ENCODE results near the gene FBP1. TPM values are rescaled to one million over a fixed set of nuclear protein-coding genes. Genes with fewer than 3 reads are reported as not detected.

FBP1 gene
- total RNA-seq, 2 donors from 2014 or later = 4.2 to 4.7 TPM

DNA sequence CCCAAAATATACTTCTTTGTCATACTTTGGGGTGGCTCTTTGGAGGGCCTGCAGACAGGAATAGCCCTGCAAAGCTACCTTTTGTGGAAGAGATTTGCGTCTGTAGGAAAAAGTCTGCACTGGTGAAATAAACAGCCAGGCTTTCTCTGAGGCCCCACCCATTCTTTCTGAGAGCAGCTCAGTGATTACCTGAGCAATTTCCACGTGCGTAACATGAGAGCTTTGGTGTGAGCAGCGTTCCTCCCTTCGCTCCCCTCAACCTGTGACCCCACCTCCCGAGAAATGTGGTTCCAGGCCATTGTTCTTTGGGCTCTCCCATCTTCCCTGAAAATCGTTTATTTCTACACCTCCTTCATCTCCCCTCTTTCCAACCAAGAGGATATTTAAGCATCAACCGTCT is 23.8 kb upstream of the FBP1 start:
- intact Hi-C loops (cut with DNase I) = no loop called here
- DNase-seq (ENCODE audit: low spot score) = no peak

GRCh38 chr9:94657021-94657725 is 17.9 kb upstream of the FBP1 start:
- DNase-seq (ENCODE audit: low spot score) = no peak
- intact Hi-C loops (cut with DNase I) = no loop called here

DNA sequence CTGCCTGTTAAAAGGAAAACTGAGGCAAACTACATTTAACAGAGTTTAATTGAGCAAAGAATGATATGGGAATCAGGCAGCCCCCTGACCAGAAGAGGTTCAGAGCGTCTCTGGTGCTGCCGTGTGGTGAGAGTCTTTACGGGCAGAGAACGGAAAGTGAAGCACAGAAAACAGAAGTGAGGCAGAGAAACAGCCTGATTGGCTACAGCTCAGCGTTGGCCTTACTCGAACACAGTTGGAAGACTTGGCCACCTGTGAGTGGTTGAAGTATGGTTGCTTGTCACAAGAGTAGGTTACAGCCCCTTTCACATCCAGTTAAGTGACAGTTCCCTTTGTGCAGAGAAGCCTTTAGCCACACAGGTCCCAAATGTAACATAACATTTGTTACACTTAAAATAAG is 16.9 kb upstream of the FBP1 start:
- DNase-seq (ENCODE audit: low spot score) = no peak
- intact Hi-C loops (cut with DNase I) = no loop called here

- intact Hi-C loops (cut with DNase I) = no loop called here
- DNase-seq (ENCODE audit: low spot score) = no peak
Observed at GRCh38 chr9:94655739-94656138, 16.4 kb upstream of the FBP1 start.

DNA sequence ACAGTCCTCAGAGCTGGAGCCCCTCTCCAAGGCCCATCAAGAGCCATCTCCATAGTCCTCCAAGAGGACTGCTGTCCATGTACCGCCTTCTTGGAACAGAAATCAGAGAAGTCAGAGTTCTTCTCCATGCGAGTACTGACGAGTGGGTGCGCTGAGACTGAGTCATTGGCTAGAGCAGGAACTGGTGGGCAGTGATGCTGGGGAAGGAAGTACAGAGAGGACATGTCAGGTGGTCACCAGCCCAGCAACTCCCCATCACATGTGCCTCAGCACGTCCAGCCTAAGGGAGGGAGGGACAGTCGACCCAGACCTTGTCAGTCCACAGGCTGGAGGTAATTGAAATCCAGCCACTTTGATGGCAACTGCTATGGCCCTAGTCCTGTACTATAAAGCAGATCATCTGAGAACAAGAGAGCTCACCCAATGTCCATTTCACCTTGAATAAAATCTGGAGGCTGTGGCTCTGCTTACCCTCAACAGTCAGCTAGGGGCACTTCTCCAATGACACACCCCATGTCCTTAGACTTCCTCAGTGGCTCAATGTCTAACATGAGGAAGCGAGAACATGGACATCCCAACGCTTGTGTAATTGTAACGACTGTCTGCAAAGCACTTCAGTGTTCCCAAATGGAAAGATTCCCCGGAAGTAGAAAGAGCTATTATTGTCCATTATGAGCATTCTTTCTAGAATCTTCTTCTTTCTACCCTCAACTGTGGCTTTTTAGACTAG is 15.0 kb upstream of the FBP1 start:
- intact Hi-C loops (cut with DNase I) = no loop called here
- no peak for DNase-seq (ENCODE audit: low spot score)

DNA sequence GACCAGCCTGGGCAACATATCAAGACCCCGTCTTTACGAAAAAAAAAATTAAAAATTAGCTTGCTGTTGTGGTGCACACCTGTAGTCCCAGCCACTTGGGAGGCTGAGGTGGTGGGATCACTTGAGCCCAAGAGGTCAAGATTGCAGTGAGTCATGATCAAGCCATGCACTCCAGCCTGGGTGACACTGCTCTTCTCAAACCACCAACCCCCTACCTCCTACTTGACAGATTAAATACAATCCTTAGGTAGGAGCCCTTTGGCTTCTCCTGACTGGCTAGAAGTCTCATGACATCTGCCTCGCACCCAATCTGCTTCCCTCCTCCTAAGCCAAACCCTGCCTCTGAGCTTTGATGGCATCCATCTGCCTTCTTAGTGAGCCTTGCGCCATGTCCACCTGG is 11.6 kb upstream of the FBP1 start:
- intact Hi-C loops (cut with DNase I) = no loop called here

GRCh38 chr9:94649100-94649819 is 9.9 kb upstream of the FBP1 start:
- DNase-seq (ENCODE audit: low spot score) = no peak
- intact Hi-C loops (cut with DNase I) = no loop called here

More for the DNA sequence above, 11.6 kb upstream of the FBP1 start:
- DNase-seq (ENCODE audit: low spot score) = no peak

- DNase-seq (ENCODE audit: low spot score) = no peak
Observed at GRCh38 chr9:94648185-94648584, 8.9 kb upstream of the FBP1 start.

DNA sequence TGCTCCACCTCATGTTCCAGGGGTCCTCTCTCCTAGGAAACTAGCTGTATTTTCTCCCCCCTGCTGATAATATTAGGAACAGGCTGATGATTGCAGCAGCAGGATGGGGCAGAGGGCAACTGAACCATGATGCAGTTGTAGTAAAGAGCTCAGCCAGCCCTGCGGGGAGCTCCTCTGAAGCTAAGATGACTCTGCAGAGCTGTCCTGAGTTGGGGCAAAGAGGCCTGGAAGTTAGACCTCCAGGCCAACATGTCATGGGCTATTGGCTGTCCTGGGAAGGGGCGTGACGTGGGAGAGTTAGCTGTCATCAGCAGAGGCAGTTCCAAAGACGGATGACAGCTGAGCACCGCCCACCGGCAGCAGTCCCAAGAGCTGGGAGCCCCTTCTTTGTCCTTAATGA is 6.6 kb upstream of the FBP1 start:
- intact Hi-C loops (cut with DNase I) = no loop called here
- DNase-seq (ENCODE audit: low spot score) = no peak

More at GRCh38 chr9:94648185-94648584, 8.9 kb upstream of the FBP1 start:
- intact Hi-C loops (cut with DNase I) = no loop called here

DNA sequence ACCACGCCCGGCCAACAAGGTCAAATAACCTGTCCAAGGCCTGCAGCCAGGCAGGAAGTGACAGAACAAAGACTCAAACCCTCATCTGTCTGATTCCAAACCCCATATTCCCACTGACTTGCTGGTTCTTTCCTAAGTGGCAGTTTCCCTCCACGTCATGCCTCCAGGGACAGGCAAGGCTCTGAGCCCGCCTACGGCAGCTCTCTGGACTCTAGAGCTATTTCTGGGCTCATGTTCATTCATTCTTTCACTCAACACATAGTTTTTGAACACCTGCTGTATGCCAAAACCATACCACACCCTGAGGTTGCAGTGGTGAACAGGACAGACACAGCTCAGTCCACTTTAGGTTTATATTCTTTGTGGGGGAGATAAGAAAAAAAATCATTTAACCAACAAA is 5.2 kb upstream of the FBP1 start:
- intact Hi-C loops (cut with DNase I) = no loop called here
- no peak for DNase-seq (ENCODE audit: low spot score)

DNA sequence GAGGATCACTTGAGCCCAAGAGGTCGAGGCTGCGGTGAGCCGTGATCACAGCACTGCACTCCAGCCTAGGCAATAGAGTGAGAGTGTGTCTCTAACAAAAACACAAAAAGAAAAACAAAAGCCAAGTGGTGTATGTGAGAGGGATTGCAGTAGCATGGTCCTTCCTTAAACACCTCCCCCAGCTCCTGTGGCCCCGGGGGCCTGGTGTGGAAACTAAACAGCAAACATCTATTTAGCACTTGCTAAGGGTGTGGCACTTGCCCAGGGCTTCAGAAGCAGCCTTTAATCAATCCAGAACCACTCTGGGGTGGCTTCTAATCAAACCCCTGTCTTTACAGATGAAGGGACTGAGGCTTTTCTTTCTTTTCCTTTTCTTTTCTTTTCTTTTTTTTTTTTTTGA is 4.4 kb upstream of the FBP1 start:
- DNase-seq (ENCODE audit: low spot score) = no peak
- intact Hi-C loops (cut with DNase I) = no loop called here

DNA sequence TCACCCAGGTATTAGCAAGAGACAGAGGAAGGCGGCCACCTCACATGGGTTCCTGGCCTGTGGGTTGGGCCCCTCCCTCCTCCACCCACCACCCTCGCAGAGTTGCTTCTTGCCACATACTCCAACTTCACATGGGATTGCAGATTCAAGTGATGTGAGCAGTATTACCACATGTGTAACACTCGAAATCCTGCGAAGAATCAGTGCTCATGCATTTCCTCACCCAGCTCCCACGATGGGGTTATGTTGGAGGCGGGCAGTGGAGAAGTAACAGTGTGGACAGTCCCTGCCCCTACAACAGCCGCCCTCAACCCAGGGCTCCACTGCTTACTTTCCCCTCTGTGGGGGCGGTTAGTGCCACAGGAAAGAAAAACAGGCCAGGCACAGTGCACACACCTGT is 3.9 kb upstream of the FBP1 start:
- DNase-seq (ENCODE audit: low spot score) = no peak
- intact Hi-C loops (cut with DNase I) = no loop called here

GRCh38 chr9:94642501-94642900 is 3.2 kb upstream of the FBP1 start:
- intact Hi-C loops (cut with DNase I) = no loop called here
- no peak for DNase-seq (ENCODE audit: low spot score)

DNA sequence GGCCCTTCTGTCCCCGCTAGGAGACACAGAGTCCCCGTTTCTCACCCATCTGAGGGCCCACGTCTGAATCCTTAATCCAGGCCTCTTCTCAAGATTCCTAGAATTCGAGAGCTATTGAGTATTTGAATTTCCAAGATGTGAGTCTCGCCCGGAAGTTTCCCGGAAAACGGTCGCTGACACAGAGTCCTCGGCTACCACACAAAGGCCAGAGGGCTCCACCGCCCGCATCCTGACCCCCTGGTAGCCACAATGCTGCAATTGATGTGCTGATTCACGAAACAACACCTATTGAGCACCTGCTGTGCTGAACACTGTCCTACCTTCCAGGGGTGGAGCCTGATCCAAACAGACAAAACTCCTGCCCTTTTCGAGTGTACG is 670 bp upstream of the FBP1 start:
- intact Hi-C loops (cut with DNase I) = no loop called here
- no peak for DNase-seq (ENCODE audit: low spot score)

GRCh38 chr9:94638335-94639060 is 820 bp downstream of the FBP1 start:
- no peak for DNase-seq (ENCODE audit: low spot score)
- intact Hi-C loops (cut with DNase I) = no loop called here

GRCh38 chr9:94632737-94633136 is 6.6 kb downstream of the FBP1 start:
- no peak for DNase-seq (ENCODE audit: low spot score)
- intact Hi-C loops (cut with DNase I) = no loop called here

- no peak for DNase-seq (ENCODE audit: low spot score)
- intact Hi-C loops (cut with DNase I) = no loop called here
Observed at GRCh38 chr9:94631599-94631998, 7.7 kb downstream of the FBP1 start.

GRCh38 chr9:94630833-94631232 is 8.5 kb downstream of the FBP1 start:
- no peak for DNase-seq (ENCODE audit: low spot score)
- intact Hi-C loops (cut with DNase I) = no loop called here

DNA sequence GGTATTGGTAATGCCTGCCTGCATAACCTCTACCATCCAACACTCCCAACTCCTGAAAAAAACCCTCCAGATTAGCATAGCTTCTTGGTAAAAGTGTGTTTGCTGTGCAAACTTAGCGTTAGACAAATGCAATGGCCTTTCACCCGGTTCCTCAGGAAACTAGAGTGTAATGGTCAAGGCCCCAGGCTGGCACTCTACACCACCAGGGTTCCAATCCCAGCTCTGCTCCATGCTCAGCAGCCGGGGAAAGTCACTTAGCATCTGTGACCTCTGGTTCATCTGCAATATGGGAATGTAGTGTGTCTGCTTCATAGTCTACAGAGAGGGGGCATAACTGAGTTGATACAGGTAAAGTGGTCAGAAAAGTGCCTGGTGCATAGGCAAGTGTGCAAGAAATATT is 9.0 kb downstream of the FBP1 start:
- intact Hi-C loops (cut with DNase I) = no loop called here
- DNase-seq (ENCODE audit: low spot score) = no peak

DNA sequence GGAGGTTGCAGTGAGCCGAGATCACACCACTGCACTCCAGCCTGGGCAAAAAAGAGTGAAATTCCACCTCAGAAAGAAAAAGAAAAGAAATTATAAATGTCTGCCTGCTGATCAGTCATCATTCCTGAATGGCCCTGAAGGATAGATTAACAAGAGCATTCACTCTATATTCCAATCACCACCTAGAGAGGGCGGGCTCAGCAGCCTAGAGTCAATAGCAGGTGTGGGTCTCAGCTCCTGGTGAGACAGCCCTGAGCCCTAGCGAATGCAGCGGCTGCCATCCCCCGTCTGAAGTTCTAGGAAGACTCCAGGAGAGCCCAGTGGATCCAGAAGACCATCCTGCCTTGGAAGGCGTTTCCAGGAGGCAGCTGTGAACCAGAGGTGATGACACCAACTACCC is 12.0 kb downstream of the FBP1 start:
- no peak for DNase-seq (ENCODE audit: low spot score)
- intact Hi-C loops (cut with DNase I) = no loop called here

Measured in posterior vena cava (tissue), 2 donors.